GM18508 (cell line): ENCODE data around the gene CC2D1A.
"Not testable (repeated sequence)": the region's sequence is repeated elsewhere in the genome, so short reads cannot be mapped to it uniquely, and the experiment has no call there.

Experiments
- ATAC-seq: cut with Tn5 transposase; IDR thresholded peaks from one replicate; pipeline ENCODE4 v1.9.1; 2021; ENCODE audit warnings: moderate number of reproducible peaks; ENCODE audit not compliant: insufficient read depth, unreplicated experiment

CC2D1A gene

DNA sequence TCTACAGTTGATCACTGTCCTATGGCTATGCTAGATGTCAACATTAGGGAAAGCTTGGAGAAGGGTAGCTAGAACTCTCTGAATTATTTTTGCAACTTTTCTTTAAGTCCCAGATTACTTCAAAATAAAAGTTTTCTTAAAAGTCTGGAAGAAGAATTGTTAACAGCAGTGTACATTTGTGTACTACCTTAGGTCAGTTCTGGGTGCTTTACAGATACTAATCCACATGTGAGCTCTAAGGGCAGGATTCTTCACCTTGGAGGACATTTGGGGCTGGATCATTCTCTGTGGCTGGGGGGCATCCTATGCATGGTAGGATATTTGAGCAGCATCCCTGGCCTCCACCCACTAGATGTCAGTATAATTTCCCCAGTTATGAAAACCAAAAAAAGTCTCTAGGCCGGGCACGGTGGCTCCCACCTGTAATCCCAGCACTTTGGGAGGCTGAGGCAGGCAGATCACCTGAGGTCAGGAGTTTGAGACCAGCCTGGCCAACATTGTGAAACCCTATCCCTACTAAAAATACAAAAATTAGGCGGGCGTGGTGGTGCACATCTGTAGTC, 2.9 kb upstream of the CC2D1A start:
- no peak for ATAC-seq

DNA sequence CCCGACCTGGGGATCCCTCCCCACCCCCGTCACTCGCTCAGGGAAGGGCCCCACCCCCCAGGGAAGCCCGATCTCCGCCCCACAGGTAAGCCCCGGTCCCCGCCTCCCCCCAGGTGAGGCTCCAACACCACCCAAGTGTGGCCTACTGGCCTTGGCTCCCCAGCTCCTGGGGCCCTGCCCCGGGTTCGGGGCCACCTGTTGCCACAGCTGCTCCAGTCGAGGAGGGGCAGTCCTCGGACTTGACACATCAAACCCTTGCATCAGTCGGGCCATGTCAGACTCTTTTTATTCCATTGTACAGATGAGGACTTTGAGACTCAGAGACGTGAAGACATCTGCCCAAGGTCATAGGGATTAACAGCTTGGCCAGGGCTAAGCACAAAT, 512 bp downstream of the CC2D1A start:
- no peak for ATAC-seq

DNA sequence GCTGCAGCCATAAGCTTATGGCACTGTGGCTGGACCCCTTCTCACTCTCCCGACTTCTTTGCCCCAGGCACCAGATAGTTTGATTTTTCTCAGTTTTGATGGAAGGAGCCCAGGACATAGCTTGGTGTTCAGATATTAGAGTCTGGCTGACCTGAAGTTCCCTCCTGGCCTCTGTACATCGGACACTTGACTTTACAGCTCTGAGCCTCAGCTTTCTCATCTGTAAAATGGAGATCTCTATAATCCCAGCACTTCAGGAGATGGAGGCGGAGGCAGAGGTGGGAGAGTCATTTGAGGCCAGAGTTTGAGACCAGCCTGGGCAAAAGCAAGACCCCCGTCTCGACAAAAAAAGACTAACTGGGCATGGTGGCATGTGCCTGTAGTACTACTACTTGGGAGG, 909 bp downstream of the CC2D1A start:
- no peak for ATAC-seq

DNA sequence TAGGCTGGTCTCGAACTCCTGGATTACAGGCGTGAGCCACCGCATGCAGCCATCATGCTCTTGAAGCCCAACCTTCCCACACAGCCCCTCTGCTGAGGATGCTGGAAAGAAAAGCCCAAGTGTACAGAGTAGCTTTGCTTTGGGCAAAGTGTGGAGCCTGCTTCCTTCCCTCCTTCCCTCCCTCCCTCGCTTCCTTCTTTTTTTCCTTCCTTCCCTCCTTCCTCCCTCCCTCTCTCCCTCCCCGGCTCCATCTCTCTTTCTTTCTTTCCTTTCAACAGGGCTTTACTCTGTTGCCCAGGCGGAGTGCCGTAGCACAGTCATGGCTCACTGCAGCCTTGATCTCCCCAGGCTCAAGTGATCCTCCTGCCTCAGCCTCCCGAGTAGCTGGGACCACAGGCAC, 2.7 kb downstream of the CC2D1A start:
- ATAC-seq = no peak

DNA sequence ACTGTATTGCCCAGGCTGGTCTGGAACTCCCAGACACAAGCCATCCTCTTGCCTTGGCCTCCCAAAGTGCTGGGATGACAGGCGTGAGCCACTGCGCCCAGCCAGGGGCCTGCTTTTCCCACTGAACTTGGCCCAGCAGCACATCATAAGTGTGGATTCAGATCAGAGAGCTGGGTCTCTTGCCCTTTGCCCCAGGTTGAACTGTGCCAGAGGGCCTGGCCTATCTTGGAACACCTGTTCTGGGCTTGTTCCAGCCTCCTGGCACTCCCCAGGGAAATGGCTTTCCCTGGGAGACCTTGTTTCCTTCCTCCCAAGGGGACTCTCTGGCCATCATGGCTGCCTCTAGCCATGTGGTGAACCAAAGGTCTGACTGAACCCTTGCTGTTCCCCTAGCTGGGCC, 3.4 kb downstream of the CC2D1A start:
- ATAC-seq = no peak

DNA sequence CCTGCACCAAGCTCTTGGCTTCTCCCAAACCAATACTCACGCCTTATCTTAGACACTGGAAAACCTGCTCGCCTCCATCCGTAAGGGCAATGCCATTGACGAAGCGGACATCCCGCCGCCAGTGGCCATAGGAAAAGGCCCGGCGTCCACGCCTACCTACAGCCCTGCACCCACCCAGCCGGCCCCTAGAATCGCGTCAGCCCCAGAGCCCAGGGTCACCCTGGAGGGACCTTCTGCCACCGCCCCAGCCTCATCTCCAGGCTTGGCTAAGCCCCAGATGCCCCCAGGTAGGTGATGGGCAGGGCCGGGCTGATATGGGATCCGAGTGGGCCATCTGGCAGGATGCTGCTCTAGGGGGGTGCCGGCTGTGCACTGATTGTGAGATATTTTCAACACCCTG, 7.4 kb downstream of the CC2D1A start:
- no peak for ATAC-seq

DNA sequence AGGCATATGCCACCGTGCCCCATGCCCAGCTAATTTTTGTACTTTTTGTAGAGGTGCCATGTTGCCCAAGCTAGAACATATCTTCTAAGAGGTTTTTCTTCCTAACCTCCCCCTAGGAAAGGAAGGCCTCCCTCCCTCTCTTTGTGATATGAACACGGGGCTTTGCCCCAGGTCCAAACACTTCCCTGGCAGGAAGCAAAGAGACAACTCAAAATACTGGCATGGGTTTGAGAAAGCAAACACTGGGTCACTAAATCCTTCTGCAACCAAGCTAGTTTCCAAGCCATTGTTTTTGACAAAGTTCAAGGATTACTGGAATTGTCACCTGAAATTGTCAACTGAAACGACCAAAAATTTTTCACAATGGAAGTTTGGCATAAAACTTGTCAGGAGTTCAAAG, 8.8 kb downstream of the CC2D1A start:
- no peak for ATAC-seq

DNA sequence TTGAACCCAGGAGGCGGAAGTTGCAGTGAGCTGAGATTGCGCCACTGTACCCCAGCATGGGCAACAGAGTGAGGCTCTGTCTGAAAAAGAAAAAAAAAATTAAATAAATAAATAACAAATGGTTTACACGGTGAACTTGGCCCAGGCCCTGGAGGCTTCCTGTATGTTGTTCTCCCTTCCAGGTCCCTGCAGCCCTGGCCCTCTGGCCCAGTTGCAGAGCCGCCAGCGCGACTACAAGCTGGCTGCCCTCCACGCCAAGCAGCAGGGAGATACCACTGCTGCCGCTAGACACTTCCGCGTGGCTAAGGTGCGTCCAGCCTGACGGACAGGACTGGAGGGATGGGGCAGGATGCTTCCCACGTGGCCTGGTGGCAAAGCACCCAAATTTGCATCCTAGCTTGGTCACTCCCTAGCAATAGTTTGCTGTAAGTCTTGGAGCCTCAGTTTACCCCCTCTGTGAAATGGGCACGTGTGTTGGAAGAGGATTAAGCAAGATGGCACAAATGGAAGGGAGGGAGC, 11.9 kb downstream of the CC2D1A start:
- ATAC-seq = no peak

DNA sequence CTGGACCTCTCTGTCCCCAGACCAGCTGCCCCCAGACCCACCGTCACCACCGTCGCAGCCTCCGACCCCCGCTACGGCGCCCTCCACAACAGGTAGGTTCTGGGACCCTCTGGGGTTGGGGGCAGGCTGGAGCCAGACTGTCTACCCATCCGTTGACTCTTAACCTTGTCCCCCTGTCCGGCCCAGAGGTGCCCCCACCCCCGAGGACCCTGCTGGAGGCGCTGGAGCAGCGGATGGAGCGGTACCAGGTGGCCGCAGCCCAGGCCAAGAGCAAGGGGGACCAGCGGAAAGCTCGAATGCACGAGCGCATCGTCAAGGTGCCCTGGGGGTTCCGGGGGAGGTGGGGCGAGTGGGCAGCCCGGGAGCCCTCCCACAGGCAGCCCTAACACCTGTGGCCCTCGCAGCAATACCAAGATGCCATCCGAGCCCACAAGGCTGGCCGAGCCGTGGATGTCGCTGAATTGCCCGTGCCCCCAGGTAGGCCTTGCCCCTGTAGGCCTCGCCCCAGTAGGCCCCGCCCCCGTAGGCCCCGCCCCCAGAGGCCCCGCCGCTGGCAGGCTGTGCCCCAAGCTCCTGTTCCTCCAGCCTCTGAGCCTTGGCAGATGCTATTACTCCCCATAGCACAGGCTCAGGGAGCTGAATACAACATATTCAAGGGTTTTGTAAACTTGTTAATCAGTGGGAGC, 12.9 kb downstream of the CC2D1A start:
- ATAC-seq = no peak

DNA sequence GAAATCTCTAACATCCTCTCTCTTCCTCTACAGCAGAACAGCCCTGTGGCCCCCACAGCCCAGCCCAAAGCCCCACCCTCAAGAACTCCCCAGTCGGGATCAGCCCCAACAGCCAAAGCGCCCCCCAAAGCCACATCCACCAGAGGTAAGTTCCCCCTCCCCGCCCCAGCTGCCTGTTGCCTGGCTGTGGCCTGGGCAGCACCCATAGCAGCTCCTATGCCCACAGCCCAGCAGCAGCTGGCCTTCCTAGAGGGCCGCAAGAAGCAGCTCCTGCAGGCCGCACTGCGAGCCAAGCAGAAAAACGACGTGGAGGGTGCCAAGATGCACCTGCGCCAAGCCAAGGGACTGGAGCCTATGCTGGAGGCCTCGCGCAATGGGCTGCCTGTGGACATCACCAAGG, 14.5 kb downstream of the CC2D1A start:
- ATAC-seq = no peak

DNA sequence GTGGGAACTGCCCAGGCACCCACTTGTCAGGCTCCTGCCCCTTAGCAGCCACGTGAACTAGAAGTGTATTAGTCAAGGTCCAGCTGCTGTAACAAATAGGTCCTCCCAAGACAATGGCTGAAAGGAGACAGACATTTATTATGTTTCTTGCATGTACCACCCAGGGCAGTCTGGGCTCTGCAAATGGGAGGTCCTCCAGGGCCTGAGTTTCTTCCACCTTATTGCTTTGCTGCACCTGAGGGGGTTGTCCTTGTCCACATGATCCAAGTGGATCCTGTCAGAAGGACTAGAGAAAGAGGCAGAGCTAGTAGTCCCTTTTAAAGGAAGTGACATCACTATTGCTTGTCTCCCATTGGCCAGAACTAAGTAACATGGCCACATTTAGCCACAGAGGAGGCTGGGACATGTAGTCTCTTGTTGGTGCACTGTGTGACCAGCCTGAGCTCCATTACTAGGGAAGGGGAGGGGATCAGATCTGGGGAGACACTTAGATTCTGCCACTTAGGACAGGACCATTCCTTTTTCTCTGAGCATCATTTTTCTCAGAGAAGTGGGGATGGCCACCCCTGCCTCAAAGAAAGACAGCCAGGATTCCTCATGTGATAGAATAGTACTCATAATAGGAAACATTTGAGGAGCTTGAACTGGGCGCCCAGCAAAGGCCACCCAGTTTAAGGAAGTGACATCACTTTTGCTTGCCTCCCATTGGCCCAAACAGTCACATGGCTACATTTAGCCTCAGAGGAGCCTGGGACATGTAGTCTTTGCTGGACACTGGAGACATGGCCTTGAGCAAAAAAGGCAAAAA, 15.1 kb downstream of the CC2D1A start:
- no peak for ATAC-seq

DNA sequence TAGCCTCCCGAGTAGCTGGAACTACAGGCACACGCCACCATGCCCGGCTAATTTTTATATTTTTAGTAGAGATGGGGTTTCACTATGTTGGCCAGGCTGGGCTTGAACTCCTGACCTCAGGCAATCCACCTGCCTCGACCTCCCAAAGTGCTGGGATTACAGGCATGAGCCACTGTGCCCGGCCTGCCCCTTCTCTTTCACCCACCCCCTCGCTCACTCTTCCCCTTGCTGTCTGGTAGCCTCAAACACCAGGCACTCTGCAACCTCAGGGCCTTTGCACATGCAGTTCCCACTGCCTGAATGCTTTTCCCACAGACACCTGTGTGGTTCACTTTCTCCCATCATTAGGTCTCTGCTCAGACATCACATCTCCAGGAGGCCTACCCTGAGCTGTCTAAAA, 16.1 kb downstream of the CC2D1A start:
- not testable (repeated sequence) for ATAC-seq

DNA sequence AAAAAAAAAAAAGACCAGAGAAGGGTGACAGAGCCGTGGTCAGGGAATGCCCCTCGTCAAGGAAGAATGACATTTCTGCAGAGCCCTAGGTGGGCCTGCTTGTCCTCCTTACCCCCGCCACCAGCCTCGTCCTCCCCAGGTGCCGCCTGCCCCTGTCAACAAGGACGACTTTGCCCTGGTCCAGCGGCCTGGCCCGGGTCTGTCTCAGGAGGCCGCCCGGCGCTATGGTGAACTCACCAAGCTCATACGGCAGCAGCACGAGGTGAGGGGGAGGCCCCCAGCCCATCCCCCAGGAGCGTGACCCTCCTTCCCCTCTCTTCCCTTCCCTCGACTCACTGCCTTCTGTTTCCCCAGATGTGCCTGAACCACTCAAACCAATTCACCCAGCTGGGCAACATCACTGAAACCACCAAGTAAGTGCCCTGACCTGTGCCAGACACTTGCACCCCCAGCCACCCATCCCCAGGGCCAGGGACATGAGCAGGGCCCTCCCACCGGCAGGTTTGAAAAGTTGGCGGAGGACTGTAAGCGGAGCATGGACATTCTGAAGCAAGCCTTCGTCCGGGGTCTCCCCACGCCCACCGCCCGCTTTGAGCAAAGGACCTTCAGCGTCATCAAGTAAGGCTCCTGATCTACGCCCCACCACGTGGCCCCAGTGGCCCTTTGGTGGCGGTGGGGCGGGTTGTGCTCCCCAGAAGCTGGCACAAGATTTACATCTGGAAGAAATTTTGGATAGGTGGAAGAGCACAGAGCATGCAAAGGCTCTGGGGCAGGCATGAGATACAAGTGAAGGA, 17.4 kb downstream of the CC2D1A start:
- no peak for ATAC-seq

DNA sequence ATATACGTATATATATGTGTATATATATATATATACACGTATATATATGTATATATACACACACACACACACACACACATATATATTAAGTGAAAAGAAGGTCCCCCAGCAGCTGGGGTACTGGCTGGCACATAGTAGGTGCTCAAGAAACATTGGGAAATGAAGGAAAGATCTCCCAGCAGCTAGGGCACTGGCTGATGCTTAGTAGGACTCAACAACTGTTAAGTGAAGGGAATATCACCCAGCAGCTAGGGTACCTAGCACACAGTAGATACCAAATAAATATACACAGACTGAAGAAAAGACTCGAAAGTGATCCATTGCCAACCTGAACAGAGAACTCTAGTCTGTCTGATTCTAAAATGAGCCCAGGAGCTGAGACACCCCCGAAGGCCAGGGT, 20.0 kb downstream of the CC2D1A start:
- ATAC-seq = no peak

DNA sequence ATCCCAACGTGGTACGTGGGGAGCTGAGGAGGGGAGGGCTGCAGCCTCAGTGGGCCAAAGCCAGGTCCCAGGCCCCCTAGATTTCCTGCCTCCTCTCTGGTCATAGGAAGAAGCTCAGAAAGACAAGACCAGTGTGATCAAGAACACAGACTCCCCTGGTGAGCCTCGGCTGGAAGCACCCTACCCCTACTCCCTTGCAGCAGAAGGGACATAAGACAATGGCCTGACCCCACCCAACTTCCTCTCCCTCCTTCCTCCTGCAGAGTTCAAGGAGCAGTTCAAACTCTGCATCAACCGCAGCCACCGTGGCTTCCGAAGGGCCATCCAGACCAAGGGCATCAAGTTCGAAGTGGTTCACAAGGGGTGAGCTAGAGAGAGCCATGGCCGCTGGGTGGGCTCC, 20.7 kb downstream of the CC2D1A start:
- no peak for ATAC-seq

DNA sequence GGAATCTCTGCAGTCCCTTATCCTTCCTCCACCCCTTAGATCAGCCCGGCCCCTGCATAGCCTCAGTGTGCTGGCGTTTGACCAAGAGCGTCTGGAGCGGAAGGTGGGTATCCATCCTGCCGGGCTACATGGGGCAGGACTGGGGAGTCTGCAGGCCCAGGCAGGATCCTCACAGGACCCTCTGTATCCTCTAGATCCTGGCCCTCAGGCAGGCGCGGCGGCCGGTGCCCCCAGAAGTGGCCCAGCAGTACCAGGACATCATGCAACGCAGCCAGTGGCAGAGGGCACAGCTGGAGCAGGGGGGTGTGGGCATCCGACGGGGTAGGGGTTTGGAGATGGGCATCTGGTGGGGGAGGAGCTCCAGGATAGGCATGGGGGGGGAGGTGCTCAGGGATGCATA, 23.3 kb downstream of the CC2D1A start:
- ATAC-seq = no peak

DNA sequence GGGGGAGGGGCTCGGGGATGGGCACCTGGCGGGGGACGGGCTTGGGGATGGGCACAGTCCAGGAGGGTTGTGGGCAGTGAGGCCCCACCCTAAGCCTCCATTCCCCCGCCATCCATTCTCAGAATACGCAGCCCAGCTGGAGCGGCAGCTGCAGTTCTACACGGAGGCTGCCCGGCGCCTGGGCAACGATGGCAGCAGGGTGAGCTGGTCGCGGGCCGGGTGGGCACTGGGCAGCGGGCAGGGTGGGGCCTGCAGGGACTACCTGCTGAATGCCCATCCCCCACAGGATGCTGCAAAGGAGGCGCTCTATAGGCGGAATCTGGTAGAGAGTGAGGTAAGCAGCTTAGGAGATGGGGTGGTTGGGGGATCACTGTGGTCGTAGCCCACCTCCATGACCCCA, 24.0 kb downstream of the CC2D1A start:
- ATAC-seq = no peak

DNA sequence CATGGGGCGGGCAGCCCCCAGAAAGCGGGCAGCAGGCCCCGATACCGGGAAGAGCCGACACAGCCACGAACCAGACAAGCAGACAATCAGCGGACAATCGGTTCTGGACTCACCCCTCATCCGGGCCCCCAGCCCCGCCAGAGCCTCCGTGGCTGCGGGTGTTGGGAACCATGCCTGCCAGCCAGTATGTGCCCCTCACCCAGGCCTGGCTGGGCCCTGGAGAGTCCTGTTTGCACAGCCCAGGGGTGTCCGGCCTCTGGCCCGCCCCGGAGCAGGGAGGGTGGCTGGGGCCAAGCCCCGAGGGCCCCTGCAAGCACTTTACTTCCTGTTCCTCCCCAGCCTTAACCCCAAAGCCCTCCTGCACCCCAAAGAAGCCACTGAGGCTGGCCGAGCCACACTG, 24.4 kb downstream of the CC2D1A start:
- ATAC-seq = no peak

DNA sequence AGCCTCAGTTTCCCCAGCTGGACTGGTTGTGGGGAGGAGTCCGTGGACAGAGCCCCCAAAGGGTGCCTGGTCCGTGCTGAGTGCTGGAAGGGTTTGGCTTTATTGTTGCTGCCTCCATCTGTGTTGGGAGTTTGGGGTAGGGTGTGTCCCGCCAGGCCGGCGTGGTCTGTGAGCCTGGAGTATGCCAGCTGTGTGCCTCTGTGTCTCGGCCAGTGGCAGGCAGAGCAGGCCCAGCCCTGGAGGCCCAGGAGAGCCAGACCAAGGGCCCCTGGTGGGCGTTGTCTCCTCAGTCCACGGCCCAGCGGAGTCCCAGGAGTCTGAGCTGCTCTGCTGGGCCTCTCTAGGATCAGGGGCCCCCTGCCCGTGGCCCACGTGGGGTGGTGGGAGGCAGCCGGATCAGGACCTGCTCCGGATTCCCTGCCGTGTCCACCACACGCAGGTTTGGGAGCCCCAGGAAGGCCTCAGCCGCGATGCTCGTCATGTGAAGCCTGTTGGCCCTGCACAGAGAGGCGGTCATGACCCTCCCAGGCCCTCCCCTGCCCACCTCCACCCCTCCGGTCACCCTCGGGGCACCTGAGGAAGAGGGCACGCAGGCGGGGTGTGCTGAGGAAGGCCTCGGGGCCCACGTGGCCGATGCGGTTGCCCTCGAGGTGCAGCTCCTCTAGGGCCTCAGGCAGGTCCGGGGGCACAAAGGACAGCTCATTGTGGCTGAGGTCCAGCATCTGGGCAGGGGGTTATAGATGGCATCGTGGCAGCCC, 25.6 kb downstream of the CC2D1A start:
- no peak for ATAC-seq

DNA sequence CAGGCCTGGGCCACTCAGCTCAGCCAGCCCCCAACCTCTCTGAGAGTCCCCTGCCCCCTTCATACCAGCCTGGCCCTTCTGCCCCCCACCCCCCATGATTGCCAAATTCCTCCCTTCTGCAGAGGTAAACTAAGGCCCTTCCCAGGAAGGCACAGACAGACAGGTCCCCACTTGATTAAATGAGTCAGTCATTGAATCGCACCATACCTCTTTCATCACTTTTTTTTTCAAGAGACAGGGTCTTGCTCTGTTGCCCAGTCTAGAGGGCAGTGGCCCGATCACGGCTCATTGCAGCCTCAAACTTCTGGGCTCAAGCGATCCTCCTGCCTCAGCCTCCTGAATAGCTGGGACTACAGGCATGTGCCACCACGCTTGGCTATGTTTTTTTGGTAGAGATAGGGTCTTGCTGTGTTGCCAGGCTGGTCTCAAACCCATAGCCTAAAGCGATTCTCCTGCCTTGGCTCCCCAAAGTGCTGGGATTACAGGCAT, 26.2 kb downstream of the CC2D1A start:
- ATAC-seq = no peak
